ENCODE data around the gene TBC1D16. TPM values are rescaled to one million over a fixed set of nuclear protein-coding genes. Genes with fewer than 3 reads are reported as not detected.
"Not testable (repeated sequence)": the region's sequence is repeated elsewhere in the genome, so short reads cannot be mapped to it uniquely, and the experiment has no call there.

The TBC1D16 gene
- total and polyA plus RNA-seq, 12 donors = 4.8 to 23.3 (median 17.0) TPM

DNA sequence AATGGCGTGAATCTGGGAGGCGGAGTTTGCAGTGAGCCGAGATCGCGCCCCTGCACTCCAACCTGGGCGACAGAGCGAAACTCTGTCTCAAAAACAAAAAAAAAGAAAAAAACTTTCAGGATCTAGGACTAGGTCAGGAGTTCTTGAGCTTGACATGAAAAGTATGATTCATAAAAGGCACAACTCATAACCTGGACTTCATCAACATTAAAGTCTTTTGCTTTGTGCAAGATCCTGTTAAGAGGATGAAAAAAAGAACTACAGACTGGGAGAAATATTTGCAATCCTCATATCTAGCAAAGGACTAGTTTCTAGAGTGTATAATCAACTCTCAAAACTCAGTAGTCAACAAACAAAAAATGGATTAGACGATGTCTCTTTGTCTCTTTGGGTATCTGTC lies 40.0 kb downstream of the TBC1D16 start:
- no peaks in the 10 kb centered on the region for H3K27me3 ChIP-seq
- intact Hi-C loops (cut with DNase I) = loop anchor here in 3 of 10 donors (10.0 kb wide), 1 partner anchor 251 kb away; no protein-coding TSS in a partner anchor
- 96 to 97% methylated on average over 8 of the region's 8 CpGs for WGBS, 2 donors
- H3K36me3 ChIP-seq = peaks cover 0 to 2% (median 0%) of the 10 kb centered on the region in 9 donors
- no peak overlapping the region for H3K27ac ChIP-seq
- peaks cover 22 to 57% (median 33%) of the 10 kb centered on the region in 9 donors for H3K4me1 ChIP-seq
- TF ChIP-seq, protein P1, sequence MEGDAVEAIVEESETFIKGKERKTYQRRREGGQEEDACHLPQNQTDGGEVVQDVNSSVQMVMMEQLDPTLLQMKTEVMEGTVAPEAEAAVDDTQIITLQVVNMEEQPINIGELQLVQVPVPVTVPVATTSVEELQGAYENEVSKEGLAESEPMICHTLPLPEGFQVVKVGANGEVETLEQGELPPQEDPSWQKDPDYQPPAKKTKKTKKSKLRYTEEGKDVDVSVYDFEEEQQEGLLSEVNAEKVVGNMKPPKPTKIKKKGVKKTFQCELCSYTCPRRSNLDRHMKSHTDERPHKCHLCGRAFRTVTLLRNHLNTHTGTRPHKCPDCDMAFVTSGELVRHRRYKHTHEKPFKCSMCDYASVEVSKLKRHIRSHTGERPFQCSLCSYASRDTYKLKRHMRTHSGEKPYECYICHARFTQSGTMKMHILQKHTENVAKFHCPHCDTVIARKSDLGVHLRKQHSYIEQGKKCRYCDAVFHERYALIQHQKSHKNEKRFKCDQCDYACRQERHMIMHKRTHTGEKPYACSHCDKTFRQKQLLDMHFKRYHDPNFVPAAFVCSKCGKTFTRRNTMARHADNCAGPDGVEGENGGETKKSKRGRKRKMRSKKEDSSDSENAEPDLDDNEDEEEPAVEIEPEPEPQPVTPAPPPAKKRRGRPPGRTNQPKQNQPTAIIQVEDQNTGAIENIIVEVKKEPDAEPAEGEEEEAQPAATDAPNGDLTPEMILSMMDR (IDR thresholded peaks at IDR 0.05) = no peak
- DNase-seq = no peak
- no peak overlapping the region for H3K4me3 ChIP-seq
- H3K9me3 ChIP-seq = no peaks in the 10 kb centered on the region
- ATAC-seq = no peak

DNA sequence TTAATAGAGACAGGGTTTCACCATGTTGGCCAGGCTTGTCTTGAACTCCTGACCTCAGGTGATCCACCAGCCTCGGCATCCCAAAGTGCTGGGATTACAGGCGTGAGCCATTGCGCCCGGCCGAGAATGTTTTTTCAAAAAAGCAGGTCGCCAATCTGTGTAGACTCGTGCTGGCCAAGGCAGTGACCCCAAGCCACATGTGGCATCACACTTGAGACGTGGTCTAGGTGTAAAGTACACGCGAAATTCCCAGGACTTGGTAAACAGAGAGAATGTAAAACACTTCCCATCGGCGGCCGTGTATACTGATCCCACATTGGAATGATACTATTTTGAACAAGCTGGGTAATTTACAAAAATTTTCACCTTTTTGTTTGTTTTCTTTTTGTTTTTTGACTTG lies 41.1 kb downstream of the TBC1D16 start:
- whole genome bisulfite sequencing, 2 donors = 97 to 98% methylated on average over 13 of the region's 13 CpGs
- TF ChIP-seq, protein P1 (IDR thresholded peaks at IDR 0.05) = no peak
- Histone ChIP-seq H3K9me3 (no peaks in the 10 kb centered on the region), H3K27ac (no peak overlapping the region), H3K4me3 (no peak overlapping the region), H3K27me3 (no peaks in the 10 kb centered on the region), H3K4me1 (peaks cover 22 to 57% (median 33%) of the 10 kb centered on the region in 9 donors), H3K36me3 (peaks cover 0 to 2% (median 0%) of the 10 kb centered on the region in 9 donors)
- ATAC-seq (no peak), DNase-seq (no peak)
- intact Hi-C loops (cut with DNase I) = loop anchor here in 9 of 10 donors (5.0 to 10.0 kb wide), 9 partner anchors 152 to 252 kb away; partner anchors contain the start of genes CBX4 (in 2 of the 9) and CBX8 (in 1 of the 9)

DNA sequence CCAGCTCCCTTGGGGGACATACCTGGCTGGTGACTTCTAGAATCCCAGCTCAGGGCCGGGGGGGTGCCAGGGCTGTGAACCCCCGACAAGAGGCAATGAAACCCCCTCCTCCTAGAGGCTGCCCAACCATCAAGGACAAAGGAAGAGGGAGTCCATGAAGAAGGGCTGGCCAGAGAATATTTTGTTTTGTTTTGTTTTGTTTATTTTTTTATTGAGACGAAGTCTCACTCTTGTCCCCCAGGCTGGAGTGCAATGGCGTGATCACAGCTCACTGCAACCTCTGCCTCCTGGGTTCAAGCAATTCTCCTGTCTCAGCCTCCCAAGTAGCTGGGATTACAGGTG lies 41.5 kb downstream of the TBC1D16 start:
- WGBS, 2 donors = 65 to 73% methylated on average over 4 of the region's 4 CpGs
- not testable (repeated sequence) for ATAC-seq, H3K9me3 ChIP-seq, H3K27me3 ChIP-seq, DNase-seq, H3K36me3 ChIP-seq, H3K4me3 ChIP-seq
- peaks cover 22 to 57% (median 33%) of the 10 kb centered on the region in 9 donors for H3K4me1 ChIP-seq
- intact Hi-C loops (cut with DNase I) = loop anchor here in 9 of 10 donors (5.0 to 10.0 kb wide), 9 partner anchors 152 to 252 kb away; partner anchors contain the start of genes CBX4 (in 2 of the 9) and CBX8 (in 1 of the 9)
- H3K27ac ChIP-seq = peak overlapping the region in 5 of 10 donors; percentile 69 to 88 (median 87)

DNA sequence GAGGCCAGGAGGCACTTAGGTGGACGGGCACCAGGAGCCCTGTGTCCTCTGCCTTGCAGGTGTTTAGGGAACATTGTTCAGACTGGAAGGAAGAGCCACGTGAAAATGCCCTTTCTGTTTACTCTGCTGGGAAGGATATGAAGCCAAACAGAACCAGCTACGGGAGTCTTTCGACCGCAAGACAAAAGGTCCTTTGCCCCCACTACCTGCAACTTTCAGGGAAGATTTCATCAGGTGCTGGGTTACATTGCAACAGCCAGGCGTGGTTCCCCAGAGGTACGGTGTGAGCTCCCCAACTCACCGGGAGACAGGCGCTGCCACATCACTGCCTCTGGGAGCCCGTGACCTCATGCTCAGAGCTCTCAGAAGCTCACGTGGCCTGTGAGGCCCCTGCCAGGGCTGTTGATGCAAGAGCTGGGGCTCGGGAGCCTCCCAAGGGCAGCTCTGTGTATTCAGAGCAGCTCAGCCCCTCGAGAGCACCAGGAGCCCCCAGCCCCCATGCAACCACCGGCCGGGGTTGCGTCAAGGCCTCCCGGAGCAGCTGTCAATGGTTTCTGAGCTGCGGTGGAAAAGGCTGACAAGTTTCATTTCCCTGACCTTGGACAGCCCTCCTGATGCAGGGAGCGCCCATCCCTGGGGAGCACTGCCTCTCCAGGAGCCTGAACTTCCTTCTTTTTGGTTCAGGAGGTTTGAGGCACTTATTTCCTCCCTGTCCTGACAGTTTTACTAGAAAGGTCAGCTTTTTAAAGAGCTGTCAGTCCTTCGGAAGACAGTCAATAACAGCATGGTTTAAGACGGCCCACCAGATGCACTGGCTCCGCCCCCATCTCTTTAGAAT lies 42.1 kb downstream of the TBC1D16 start:
- H3K4me3 ChIP-seq = peak overlapping the region in 2 of 10 donors; percentile 0 to 10
- WGBS, 2 donors = 31 to 37% methylated on average over 22 of the region's 22 CpGs
- peaks cover 0 to 2% (median 0%) of the 10 kb centered on the region in 9 donors for H3K36me3 ChIP-seq
- ATAC-seq = peak; percentile 50 to 83 (median 78)
- intact Hi-C loops (cut with DNase I) = loop anchor here in 9 of 10 donors (5.0 to 10.0 kb wide), 9 partner anchors 151 to 251 kb away; partner anchors contain the start of genes CBX4 (in 2 of the 9) and CBX8 (in 1 of the 9)
- TF ChIP-seq, protein P1 (IDR thresholded peaks at IDR 0.05) = no peak
- peak overlapping the region in 8 of 10 donors; percentile 46 to 88 (median 82) for H3K27ac ChIP-seq
- peak; percentile 70 to 81 for DNase-seq
- no peaks in the 10 kb centered on the region for H3K27me3 ChIP-seq
- H3K9me3 ChIP-seq = no peaks in the 10 kb centered on the region
- H3K4me1 ChIP-seq = peaks cover 22 to 57% (median 33%) of the 10 kb centered on the region in 9 donors
